Measurements from ENCODE around the gene PACRG. TPM values are rescaled to one million over a fixed set of nuclear protein-coding genes. Genes with fewer than 3 reads are reported as not detected.

PACRG gene
- total and polyA plus RNA-seq, 2 of the 13 experiments (the other 11 are each of a cell fraction or from before 2014, with no cell fraction given) = 0.13 TPM; not detected in 1

DNA sequence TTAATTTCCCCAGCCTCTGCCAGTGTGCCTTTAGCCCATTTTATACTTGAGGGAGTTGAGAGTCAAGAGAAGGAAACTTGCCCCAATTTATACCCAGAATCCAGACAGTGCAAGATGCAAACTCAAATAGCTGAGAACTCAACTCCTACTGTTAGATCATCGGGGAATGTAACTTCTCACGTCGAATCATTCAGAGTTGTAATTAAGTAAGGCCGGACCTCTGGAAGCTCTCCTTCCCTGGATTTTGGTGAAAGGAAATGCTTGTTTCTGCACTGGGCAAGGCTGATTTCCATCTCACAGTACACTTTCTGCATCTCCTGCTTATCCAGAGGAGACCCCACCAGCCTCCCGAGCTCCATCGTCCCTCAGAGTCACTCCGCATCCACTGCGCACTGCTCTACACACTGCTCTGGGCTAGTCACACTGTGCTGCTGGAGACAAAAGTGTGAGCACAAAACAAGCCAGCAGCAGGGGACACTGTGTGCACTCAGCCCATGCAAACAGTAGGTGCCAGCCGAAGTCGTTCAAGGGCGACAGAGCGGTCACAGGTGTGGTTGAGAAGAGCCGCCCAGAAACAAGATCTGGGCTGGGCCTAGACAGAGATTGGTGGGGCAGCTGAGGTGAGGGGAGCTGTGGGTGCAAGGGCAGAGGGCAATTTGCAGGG lies 536.4 kb downstream of the PACRG start:
- ATAC-seq (peak; percentile 63), FAIRE-seq (no peak), DNase-seq (ENCODE audit: low spot score) (no peak)
- H4K20me1 ChIP-seq (ENCODE audit: insufficient read depth, low read length) = no peaks in the 10 kb centered on the region
- intact Hi-C loops (cut with micrococcal nuclease; ENCODE audit: unreplicated experiment) = no loop called here
- no peak overlapping the region for H3K4me3 ChIP-seq (replicated peaks in 1 of 3; ENCODE audit: insufficient read depth in 1 of 3, low read depth in 2 of 3, low read length in 3 of 3)
- H3K27ac ChIP-seq (ENCODE audit: extremely low read length, insufficient read depth, low read length) = no peak overlapping the region
- no peak overlapping the region for H3K4me2 ChIP-seq (ENCODE audit: low read depth, low read length)
- H3K27me3 ChIP-seq (ENCODE audit: control insufficient read depth in 1 of 2, insufficient read depth in 2 of 2, low read length in 2 of 2) = peaks cover 0 to 29% of the 10 kb centered on the region in 2 experiments; a peak in 3 of 5 replicates
- in situ Hi-C loops (cut with HindIII; ENCODE audit: extremely low pct_ligation_motif_present, low pct_unique_long_range_greater_than_20kb) = no loop called here
- no TSS peak for BruUV-seq (replicated peaks)
- 71% methylated on average over 13 of the region's 13 CpGs for WGBS (ENCODE audit: low lambda C conversion rate)
- no peak overlapping the region for H2AFZ ChIP-seq (ENCODE audit: low read length)
- no peak for TF ChIP-seq HNRNPH1 (optimal IDR thresholded peaks at IDR 0.05; ENCODE audit: low read depth, low read length)
- TF ChIP-seq CTCF (CRISPR knock-in tag; IDR thresholded peaks at IDR 0.05) = peak; percentile 10; the same call in 1 of the 2 replicates
- no peak for TF ChIP-seq ZNF773 (CRISPR knock-in tag; IDR thresholded peaks at IDR 0.05; ENCODE audit: borderline replicate concordance)
- TF ChIP-seq, protein P1, sequence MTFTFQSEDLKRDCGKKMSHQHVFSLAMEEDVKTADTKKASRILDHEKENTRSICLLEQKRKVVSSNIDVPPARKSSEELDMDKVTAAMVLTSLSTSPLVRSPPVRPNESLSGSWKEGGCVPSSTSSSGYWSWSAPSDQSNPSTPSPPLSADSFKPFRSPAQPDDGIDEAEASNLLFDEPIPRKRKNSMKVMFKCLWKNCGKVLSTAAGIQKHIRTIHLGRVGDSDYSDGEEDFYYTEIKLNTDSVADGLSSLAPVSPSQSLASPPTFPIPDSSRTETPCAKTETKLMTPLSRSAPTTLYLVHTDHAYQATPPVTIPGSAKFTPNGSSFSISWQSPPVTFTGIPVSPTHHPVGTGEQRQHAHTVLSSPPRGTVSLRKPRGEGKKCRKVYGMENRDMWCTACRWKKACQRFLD (CRISPR knock-in tag; IDR thresholded peaks at IDR 0.05; ENCODE audit: borderline replicate concordance) = no peak
- no peak for TF ChIP-seq DPF2 (CRISPR knock-in tag; IDR thresholded peaks at IDR 0.05; ENCODE audit: borderline replicate concordance, low read depth)
- TF ChIP-seq ARHGAP35 (CRISPR knock-in tag; IDR thresholded peaks at IDR 0.05; ENCODE audit: borderline replicate concordance) = no peak
- CTCF ChIA-PET (ENCODE audit: low intra/inter-chr PET ratio, low total read pairs) = no interaction called here
- H3K9ac ChIP-seq (ENCODE audit: insufficient read depth, low read depth, low read length) = no peak overlapping the region
- H3K36me3 ChIP-seq (replicated peaks in 1 of 2; ENCODE audit: control insufficient read depth in 1 of 2, insufficient read depth in 2 of 2, low read length in 2 of 2) = no peaks in the 10 kb centered on the region
- H3K4me1 ChIP-seq (ENCODE audit: insufficient read depth, low read length) = no peaks in the 10 kb centered on the region
- POLR2A ChIA-PET = no interaction called here
- H3K79me2 ChIP-seq (ENCODE audit: insufficient read depth, low read length) = no peaks in the 10 kb centered on the region
- H3K9me3 ChIP-seq (ENCODE audit: low read length) = no peaks in the 10 kb centered on the region
